Neuron (in vitro differentiated cells): Measurements from ENCODE around the gene DAZAP1.

Experiments
- H2AFZ ChIP-seq: one replicate; pipeline ENCODE4 v1.6.1; 2013; ENCODE audit warnings: low read depth, mild to moderate bottlenecking, inconsistent platforms, low read length, moderate library complexity
- H3K27me3 ChIP-seq: one replicate; pipeline ENCODE4 v1.6.1; 2013; ENCODE audit warnings: low read length; ENCODE audit not compliant: insufficient read depth
- H3K36me3 ChIP-seq: one replicate; pipeline ENCODE4 v1.6.1; 2013; ENCODE audit warnings: low read length; ENCODE audit not compliant: insufficient read depth
- H3K4me1 ChIP-seq: one replicate; pipeline ENCODE4 v1.6.1; 2013; ENCODE audit warnings: low read length; ENCODE audit not compliant: insufficient read depth
- H3K4me3 ChIP-seq: 2 replicates; pipeline ENCODE4 v1.5.1; 2013; ENCODE audit warnings: mild to moderate bottlenecking, low read length, moderate library complexity
- H3K9me3 ChIP-seq: one replicate; pipeline ENCODE4 v1.6.1; 2013; ENCODE audit warnings: low read length

DAZAP1 gene

GRCh38 chr19:1393841-1394240 is 13.5 kb upstream of the DAZAP1 start:
- Histone ChIP-seq H3K9me3 (no peaks in the 10 kb centered on the region), H3K36me3 (peaks cover 27% of the 10 kb centered on the region), H2AFZ (no peak overlapping the region), H3K4me3 (no peak overlapping the region), H3K4me1 (no peaks in the 10 kb centered on the region), H3K27me3 (no peaks in the 10 kb centered on the region)

- Histone ChIP-seq H2AFZ (no peak overlapping the region), H3K9me3 (no peaks in the 10 kb centered on the region), H3K4me1 (no peaks in the 10 kb centered on the region), H3K36me3 (peaks cover 24% of the 10 kb centered on the region), H3K27me3 (no peaks in the 10 kb centered on the region), H3K4me3 (no peak overlapping the region)
Measured at GRCh38 chr19:1394252-1395193, 12.9 kb upstream of the DAZAP1 start.

GRCh38 chr19:1395194-1396018 is 12.0 kb upstream of the DAZAP1 start:
- no peaks in the 10 kb centered on the region for H3K9me3 ChIP-seq
- H3K36me3 ChIP-seq: peaks cover 23% of the 10 kb centered on the region
- no peaks in the 10 kb centered on the region for H3K27me3 ChIP-seq
- no peak overlapping the region for H3K4me3 ChIP-seq
- no peak overlapping the region for H2AFZ ChIP-seq
- H3K4me1 ChIP-seq: no peaks in the 10 kb centered on the region

GRCh38 chr19:1396019-1396767 is 11.2 kb upstream of the DAZAP1 start:
- H3K36me3 ChIP-seq: peaks cover 18% of the 10 kb centered on the region
- H2AFZ ChIP-seq: no peak overlapping the region
- peaks cover 5% of the 10 kb centered on the region for H3K4me1 ChIP-seq
- H3K27me3 ChIP-seq: no peaks in the 10 kb centered on the region
- no peaks in the 10 kb centered on the region for H3K9me3 ChIP-seq
- no peak overlapping the region for H3K4me3 ChIP-seq

- Histone ChIP-seq H2AFZ (no peak overlapping the region), H3K36me3 (peaks cover 18% of the 10 kb centered on the region), H3K4me3 (no peak overlapping the region), H3K9me3 (no peaks in the 10 kb centered on the region), H3K27me3 (no peaks in the 10 kb centered on the region), H3K4me1 (peaks cover 5% of the 10 kb centered on the region)
Measured at GRCh38 chr19:1396768-1397679, 10.4 kb upstream of the DAZAP1 start.

GRCh38 chr19:1397838-1398237 is 9.5 kb upstream of the DAZAP1 start:
- H3K4me1 ChIP-seq: peaks cover 11% of the 10 kb centered on the region
- H3K4me3 ChIP-seq: no peak overlapping the region
- H3K9me3 ChIP-seq: no peaks in the 10 kb centered on the region
- H3K36me3 ChIP-seq: peaks cover 10% of the 10 kb centered on the region
- H3K27me3 ChIP-seq: no peaks in the 10 kb centered on the region
- no peak overlapping the region for H2AFZ ChIP-seq

GRCh38 chr19:1399079-1399478 is 8.3 kb upstream of the DAZAP1 start:
- peaks cover 11% of the 10 kb centered on the region for H3K4me1 ChIP-seq
- no peaks in the 10 kb centered on the region for H3K27me3 ChIP-seq
- no peaks in the 10 kb centered on the region for H3K9me3 ChIP-seq
- no peak overlapping the region for H2AFZ ChIP-seq
- H3K4me3 ChIP-seq: no peak overlapping the region
- peaks cover 9% of the 10 kb centered on the region for H3K36me3 ChIP-seq

- Histone ChIP-seq H3K27me3 (no peaks in the 10 kb centered on the region), H3K36me3 (peaks cover 9% of the 10 kb centered on the region), H3K4me1 (peaks cover 11% of the 10 kb centered on the region), H2AFZ (no peak overlapping the region), H3K4me3 (no peak overlapping the region), H3K9me3 (no peaks in the 10 kb centered on the region)
Measured at GRCh38 chr19:1399745-1400144, 7.6 kb upstream of the DAZAP1 start.

GRCh38 chr19:1400281-1401137 is 6.9 kb upstream of the DAZAP1 start:
- Histone ChIP-seq H3K4me1 (peaks cover 11% of the 10 kb centered on the region), H3K4me3 (peak overlapping the region; percentile 61), H3K9me3 (no peaks in the 10 kb centered on the region)

GRCh38 chr19:1401138-1401888 is 6.1 kb upstream of the DAZAP1 start, which contains the start of gene GAMT:
Gene GAMT, minus strand, starts transcription at chr19:1401542. Its CDS starts 66 bp downstream, at chr19:1401476.
- Histone ChIP-seq H3K36me3 (peaks cover 9% of the 10 kb centered on the region), H3K27me3 (no peaks in the 10 kb centered on the region), H3K4me1 (peaks cover 11% of the 10 kb centered on the region), H3K9me3 (no peaks in the 10 kb centered on the region), H2AFZ (peak within 1 kb of the TSS; percentile 72), H3K4me3 (peak within 1 kb of the TSS; percentile 61)

More at GRCh38 chr19:1400281-1401137, 6.9 kb upstream of the DAZAP1 start:
- H3K27me3 ChIP-seq: no peaks in the 10 kb centered on the region
- peak overlapping the region; percentile 72 for H2AFZ ChIP-seq
- H3K36me3 ChIP-seq: peaks cover 9% of the 10 kb centered on the region

GRCh38 chr19:1401889-1402217 is 5.5 kb upstream of the DAZAP1 start:
- H3K4me3 ChIP-seq: peak overlapping the region; percentile 61
- no peaks in the 10 kb centered on the region for H3K9me3 ChIP-seq
- peak overlapping the region; percentile 72 for H2AFZ ChIP-seq
- peaks cover 9% of the 10 kb centered on the region for H3K36me3 ChIP-seq
- H3K4me1 ChIP-seq: peaks cover 15% of the 10 kb centered on the region
- no peaks in the 10 kb centered on the region for H3K27me3 ChIP-seq
